ENCODE data around the gene CCDC38.

The CCDC38 gene

GRCh38 chr12:95919110-95919509 is 23.3 kb downstream of the CCDC38 start:
- no peak for TF ChIP-seq CTCF (IDR thresholded peaks at IDR 0.05; ENCODE audit: low read length, missing control alignments)
- no peak for DNase-seq (ENCODE audit: low read depth)
- H3K4me3 ChIP-seq (replicated peaks; ENCODE audit: low read depth, low read length), result no peak overlapping the region

GRCh38 chr12:95918194-95918993 is 24.0 kb downstream of the CCDC38 start:
- H3K4me3 ChIP-seq (replicated peaks; ENCODE audit: low read depth, low read length), result no peak overlapping the region
- peak; percentile 57 for DNase-seq (ENCODE audit: low read depth)
- peak; percentile 94 for TF ChIP-seq CTCF (IDR thresholded peaks at IDR 0.05; ENCODE audit: low read length, missing control alignments)

- no peak for TF ChIP-seq CTCF (IDR thresholded peaks at IDR 0.05; ENCODE audit: low read length, missing control alignments)
- H3K4me3 ChIP-seq (replicated peaks; ENCODE audit: low read depth, low read length), result no peak overlapping the region
- no peak for DNase-seq (ENCODE audit: low read depth)
Observed at GRCh38 chr12:95909871-95910270, 32.5 kb downstream of the CCDC38 start.

GRCh38 chr12:95908573-95908972 is 33.8 kb downstream of the CCDC38 start:
- DNase-seq (ENCODE audit: low read depth), result peak; percentile 79
- TF ChIP-seq CTCF (IDR thresholded peaks at IDR 0.05; ENCODE audit: low read length, missing control alignments), result no peak
- H3K4me3 ChIP-seq (replicated peaks; ENCODE audit: low read depth, low read length), result no peak overlapping the region

- no peak for TF ChIP-seq CTCF (IDR thresholded peaks at IDR 0.05; ENCODE audit: low read length, missing control alignments)
- DNase-seq (ENCODE audit: low read depth), result no peak
- H3K4me3 ChIP-seq (replicated peaks; ENCODE audit: low read depth, low read length), result no peak overlapping the region
Observed at GRCh38 chr12:95898081-95898480, 44.3 kb downstream of the CCDC38 start.

- H3K4me3 ChIP-seq (replicated peaks; ENCODE audit: low read depth, low read length), result no peak overlapping the region
- no peak for TF ChIP-seq CTCF (IDR thresholded peaks at IDR 0.05; ENCODE audit: low read length, missing control alignments)
- no peak for DNase-seq (ENCODE audit: low read depth)
Observed at GRCh38 chr12:95896846-95897245, 45.6 kb downstream of the CCDC38 start.

- DNase-seq (ENCODE audit: low read depth), result no peak
- no peak for TF ChIP-seq CTCF (IDR thresholded peaks at IDR 0.05; ENCODE audit: low read length, missing control alignments)
- no peak overlapping the region for H3K4me3 ChIP-seq (replicated peaks; ENCODE audit: low read depth, low read length)
Observed at GRCh38 chr12:95890958-95891357, 51.5 kb downstream of the CCDC38 start.
